HEK293T (cell line): Measurements from ENCODE around the gene RASSF4.

ENCODE experiments used
- BHLHE40 ChIP-seq: fragments of 450-650 bp; IDR thresholded peaks from 2 replicates; pipeline ENCODE4 v1.6.1; 2016; ENCODE audit warnings: mild to moderate bottlenecking, moderate library complexity, borderline replicate concordance
- ELF4 ChIP-seq: fragments of 450-650 bp; IDR thresholded peaks from 2 replicates; pipeline ENCODE4 v1.6.1; 2017; ENCODE audit warnings: antibody characterized with exemption
- FOXA1 ChIP-seq: fragments of 450-650 bp; IDR thresholded peaks from 2 replicates; pipeline ENCODE4 v1.6.1; 2016; ENCODE audit warnings: mild to moderate bottlenecking
- FOXM1 ChIP-seq: fragments of 450-650 bp; IDR thresholded peaks from 2 replicates; pipeline ENCODE4 v1.6.1; 2017; ENCODE audit warnings: mild to moderate bottlenecking, borderline replicate concordance
- HDGF ChIP-seq: fragments of 450-650 bp; IDR thresholded peaks from 2 replicates; pipeline ENCODE4 v1.6.1; 2017; ENCODE audit warnings: antibody characterized with exemption, borderline replicate concordance
- PKNOX1 ChIP-seq: fragments of 450-650 bp; IDR thresholded peaks from 2 replicates; pipeline ENCODE4 v1.6.1; 2016
- SUZ12 ChIP-seq: fragments of 450-650 bp; IDR thresholded peaks from 2 replicates; pipeline ENCODE4 v1.6.1; 2016; ENCODE audit warnings: mild to moderate bottlenecking
- TARDBP ChIP-seq: fragments of 450-650 bp; IDR thresholded peaks from 2 replicates; pipeline ENCODE4 v1.6.1; 2016
- ZNF384 ChIP-seq: fragments of 450-650 bp; IDR thresholded peaks from 2 replicates; pipeline ENCODE4 v1.6.1; 2016

- no peak for TF ChIP-seq BHLHE40
- TF ChIP-seq ZNF384 = no peak
- TF ChIP-seq FOXA1 = no peak
- no peak for TF ChIP-seq SUZ12
- no peak for TF ChIP-seq PKNOX1
- TF ChIP-seq ELF4 = no peak
- TF ChIP-seq HDGF = no peak
- TF ChIP-seq FOXM1 = no peak
- TF ChIP-seq TARDBP = no peak
These were observed 24.3 kb downstream of the RASSF4 start for GRCh38 chr10:44983895-44984278.
